Muscle layer of colon (tissue), 2 donors: ENCODE data around the gene LRRC28.

Experiments
- H3K27ac ChIP-seq: one replicate; pipeline ENCODE4 v1.7.0; 2013; ENCODE audit warnings: low read depth, mild to moderate bottlenecking, low read length, moderate library complexity
- H3K27me3 ChIP-seq, 2 donors: one replicate each; pipeline ENCODE4 v1.7.0; 2013; ENCODE audit warnings: low read length in 2 of 2, mild to moderate bottlenecking in 2 of 2; ENCODE audit not compliant: insufficient read depth in 2 of 2, control insufficient read depth in 1 of 2
- H3K36me3 ChIP-seq: one replicate; pipeline ENCODE4 v1.7.0; 2013; ENCODE audit warnings: mild to moderate bottlenecking, low read length; ENCODE audit not compliant: insufficient read depth
- H3K4me1 ChIP-seq: one replicate; pipeline ENCODE4 v1.7.0; 2013; ENCODE audit warnings: mild to moderate bottlenecking, low read length; ENCODE audit not compliant: insufficient read depth
- H3K4me3 ChIP-seq, 2 donors: one replicate each; pipeline ENCODE4 v1.7.0; 2013; ENCODE audit warnings: low read length in 2 of 2, low read depth in 1 of 2, mild to moderate bottlenecking in 1 of 2, moderate library complexity in 1 of 2
- H3K9ac ChIP-seq: one replicate; pipeline ENCODE4 v1.7.0; 2013; ENCODE audit warnings: low read length
- H3K9me3 ChIP-seq: one replicate; pipeline ENCODE4 v1.7.0; 2013; ENCODE audit warnings: mild to moderate bottlenecking, low read length
- donor health status: abdominal sarcoma.
- donor health status: Adenocarcinoma of cecum.

LRRC28 gene

GRCh38 chr15:99328106-99329072 is 77.1 kb downstream of the LRRC28 start:
- H3K9me3 ChIP-seq = no peaks in the 10 kb centered on the region
- no peaks in the 10 kb centered on the region for H3K4me1 ChIP-seq
- no peaks in the 10 kb centered on the region for H3K36me3 ChIP-seq
- no peak overlapping the region for H3K9ac ChIP-seq
- no peak overlapping the region for H3K27ac ChIP-seq
- no peaks in the 10 kb centered on the region for H3K27me3 ChIP-seq
- H3K4me3 ChIP-seq = no peak overlapping the region

- Histone ChIP-seq H3K27ac (no peak overlapping the region), H3K27me3 (no peaks in the 10 kb centered on the region), H3K9me3 (no peaks in the 10 kb centered on the region), H3K4me3 (no peak overlapping the region), H3K9ac (no peak overlapping the region), H3K4me1 (no peaks in the 10 kb centered on the region), H3K36me3 (no peaks in the 10 kb centered on the region)
Measured at GRCh38 chr15:99331381-99331780, 80.1 kb downstream of the LRRC28 start.

- Histone ChIP-seq H3K9me3 (no peaks in the 10 kb centered on the region), H3K4me1 (no peaks in the 10 kb centered on the region), H3K4me3 (no peak overlapping the region), H3K36me3 (no peaks in the 10 kb centered on the region), H3K27me3 (no peaks in the 10 kb centered on the region), H3K9ac (no peak overlapping the region), H3K27ac (no peak overlapping the region)
Measured at GRCh38 chr15:99333413-99333812, 82.1 kb downstream of the LRRC28 start.

- Histone ChIP-seq H3K4me3 (no peak overlapping the region), H3K27ac (no peak overlapping the region), H3K36me3 (no peaks in the 10 kb centered on the region), H3K9me3 (no peaks in the 10 kb centered on the region), H3K9ac (no peak overlapping the region), H3K27me3 (no peaks in the 10 kb centered on the region), H3K4me1 (no peaks in the 10 kb centered on the region)
Measured at GRCh38 chr15:99333981-99334380, 82.7 kb downstream of the LRRC28 start.

- H3K4me3 ChIP-seq = no peak overlapping the region
- H3K27me3 ChIP-seq = no peaks in the 10 kb centered on the region
- no peaks in the 10 kb centered on the region for H3K9me3 ChIP-seq
- H3K4me1 ChIP-seq = no peaks in the 10 kb centered on the region
- H3K27ac ChIP-seq = no peak overlapping the region
- H3K9ac ChIP-seq = no peak overlapping the region
- no peaks in the 10 kb centered on the region for H3K36me3 ChIP-seq
Measured at GRCh38 chr15:99335508-99335907, 84.2 kb downstream of the LRRC28 start.

- H3K4me1 ChIP-seq = no peaks in the 10 kb centered on the region
- no peak overlapping the region for H3K4me3 ChIP-seq
- H3K9ac ChIP-seq = no peak overlapping the region
- H3K27me3 ChIP-seq = no peaks in the 10 kb centered on the region
- no peaks in the 10 kb centered on the region for H3K9me3 ChIP-seq
- H3K27ac ChIP-seq = no peak overlapping the region
- no peaks in the 10 kb centered on the region for H3K36me3 ChIP-seq
Measured at GRCh38 chr15:99336794-99337193, 85.5 kb downstream of the LRRC28 start.

GRCh38 chr15:99340347-99340746 is 89.1 kb downstream of the LRRC28 start:
- Histone ChIP-seq H3K9me3 (no peaks in the 10 kb centered on the region), H3K27me3 (no peaks in the 10 kb centered on the region), H3K4me1 (no peaks in the 10 kb centered on the region), H3K9ac (no peak overlapping the region), H3K36me3 (no peaks in the 10 kb centered on the region), H3K27ac (no peak overlapping the region), H3K4me3 (no peak overlapping the region)

GRCh38 chr15:99341786-99342185 is 90.5 kb downstream of the LRRC28 start:
- Histone ChIP-seq H3K9me3 (no peaks in the 10 kb centered on the region), H3K27ac (no peak overlapping the region)

GRCh38 chr15:99343208-99343607 is 91.9 kb downstream of the LRRC28 start:
- H3K4me3 ChIP-seq = no peak overlapping the region
- H3K36me3 ChIP-seq = no peaks in the 10 kb centered on the region
- no peaks in the 10 kb centered on the region for H3K9me3 ChIP-seq
- H3K27me3 ChIP-seq = no peaks in the 10 kb centered on the region
- no peaks in the 10 kb centered on the region for H3K4me1 ChIP-seq
- no peak overlapping the region for H3K9ac ChIP-seq
- no peak overlapping the region for H3K27ac ChIP-seq

More at GRCh38 chr15:99341786-99342185, 90.5 kb downstream of the LRRC28 start:
- H3K4me1 ChIP-seq = no peaks in the 10 kb centered on the region
- no peak overlapping the region for H3K4me3 ChIP-seq
- H3K27me3 ChIP-seq = no peaks in the 10 kb centered on the region
- H3K36me3 ChIP-seq = no peaks in the 10 kb centered on the region
- H3K9ac ChIP-seq = no peak overlapping the region

GRCh38 chr15:99343881-99344551 is 92.7 kb downstream of the LRRC28 start:
- no peak overlapping the region for H3K4me3 ChIP-seq
- H3K9ac ChIP-seq = no peak overlapping the region
- no peak overlapping the region for H3K27ac ChIP-seq
- no peaks in the 10 kb centered on the region for H3K36me3 ChIP-seq
- no peaks in the 10 kb centered on the region for H3K4me1 ChIP-seq
- H3K9me3 ChIP-seq = no peaks in the 10 kb centered on the region
- no peaks in the 10 kb centered on the region for H3K27me3 ChIP-seq

GRCh38 chr15:99344639-99345038 is 93.4 kb downstream of the LRRC28 start:
- Histone ChIP-seq H3K9me3 (no peaks in the 10 kb centered on the region), H3K27me3 (no peaks in the 10 kb centered on the region), H3K4me3 (no peak overlapping the region), H3K4me1 (no peaks in the 10 kb centered on the region), H3K36me3 (no peaks in the 10 kb centered on the region), H3K27ac (no peak overlapping the region), H3K9ac (no peak overlapping the region)
